ENCODE data around the gene TMEM192.

- TF ChIP-seq CTCF (conservative IDR thresholded peaks at IDR 0.05; ENCODE audit: low read depth in 2 of 2) (no peak), POLR2AphosphoS5 (IDR thresholded peaks at IDR 0.05; ENCODE audit: low read depth) (no peak)
Observed at GRCh38 chr4:165129924-165130323, 17.3 kb upstream of the TMEM192 start.

Data from GM23338 (cell line).